Measurements from ENCODE around the gene FBXO11. TPM values are rescaled to one million over a fixed set of nuclear protein-coding genes. Genes with fewer than 3 reads are reported as not detected.

FBXO11 gene
- total RNA-seq, 1 experiment from 2014 or later = 43.8 TPM

DNA sequence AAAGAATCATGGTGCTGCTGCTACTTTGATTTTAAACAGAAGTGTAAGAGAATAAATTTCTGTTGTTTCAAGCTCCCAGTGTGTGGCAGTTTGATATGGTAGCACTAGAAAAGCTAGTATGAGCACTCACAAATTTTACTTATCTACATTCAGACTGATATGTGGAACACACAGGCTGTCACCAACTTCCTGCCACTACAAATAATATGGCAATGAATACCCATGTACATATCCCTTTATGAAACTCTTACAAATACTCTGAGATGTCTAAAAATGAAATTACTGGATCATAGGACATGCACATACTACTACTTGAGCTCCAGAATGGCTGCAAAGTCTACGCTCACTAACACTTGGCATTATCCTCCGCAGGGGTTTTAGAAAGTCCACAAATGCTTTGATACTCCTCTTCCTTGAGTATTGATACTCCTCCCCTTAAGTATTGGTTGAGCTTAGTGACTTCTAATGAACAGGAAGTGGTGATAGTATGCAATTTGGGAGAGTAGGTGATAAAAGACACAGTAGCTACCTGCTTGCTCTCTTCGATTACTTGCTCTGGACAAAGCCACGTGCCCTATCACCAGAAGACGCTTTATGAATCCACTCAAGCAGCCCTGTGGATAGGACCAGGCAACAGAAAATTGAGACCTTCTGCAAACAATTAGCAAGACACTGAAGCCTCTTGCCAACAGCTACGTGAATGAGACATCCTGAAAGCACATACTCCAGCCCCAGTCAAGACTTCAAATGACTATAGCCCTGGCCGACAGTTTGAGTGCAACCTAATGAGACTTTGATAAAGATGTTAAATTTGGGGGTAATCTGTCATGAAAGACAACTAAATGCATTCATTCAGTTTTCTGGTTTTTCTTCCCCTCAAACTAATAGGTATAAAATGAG, 35.4 kb downstream of the FBXO11 start (continued):
- TF ChIP-seq HMGXB4 (CRISPR knock-in tag; IDR thresholded peaks at IDR 0.05) (no peak), NFE2L1 (CRISPR knock-in tag; IDR thresholded peaks at IDR 0.05) (no peak), ZNF232 (CRISPR knock-in tag; IDR thresholded peaks at IDR 0.05) (no peak), MYBL2 (CRISPR knock-in tag; IDR thresholded peaks at IDR 0.05) (no peak), ZNF263 (CRISPR knock-in tag; IDR thresholded peaks at IDR 0.05; ENCODE audit: low read depth) (no peak), JUN (CRISPR knock-in tag; IDR thresholded peaks at IDR 0.05) (no peak), ZNF396 (CRISPR knock-in tag; IDR thresholded peaks at IDR 0.05; ENCODE audit: borderline replicate concordance) (no peak), GRHL2 (CRISPR knock-in tag; IDR thresholded peaks at IDR 0.05; ENCODE audit: insufficient replicate concordance, severe bottlenecking) (no peak), NR1H2 (CRISPR knock-in tag; IDR thresholded peaks at IDR 0.05) (no peak)
- TF ChIP-seq, protein P1, sequence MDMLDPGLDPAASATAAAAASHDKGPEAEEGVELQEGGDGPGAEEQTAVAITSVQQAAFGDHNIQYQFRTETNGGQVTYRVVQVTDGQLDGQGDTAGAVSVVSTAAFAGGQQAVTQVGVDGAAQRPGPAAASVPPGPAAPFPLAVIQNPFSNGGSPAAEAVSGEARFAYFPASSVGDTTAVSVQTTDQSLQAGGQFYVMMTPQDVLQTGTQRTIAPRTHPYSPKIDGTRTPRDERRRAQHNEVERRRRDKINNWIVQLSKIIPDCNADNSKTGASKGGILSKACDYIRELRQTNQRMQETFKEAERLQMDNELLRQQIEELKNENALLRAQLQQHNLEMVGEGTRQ (CRISPR knock-in tag; IDR thresholded peaks at IDR 0.05) = no peak
- TF ChIP-seq, protein P2, sequence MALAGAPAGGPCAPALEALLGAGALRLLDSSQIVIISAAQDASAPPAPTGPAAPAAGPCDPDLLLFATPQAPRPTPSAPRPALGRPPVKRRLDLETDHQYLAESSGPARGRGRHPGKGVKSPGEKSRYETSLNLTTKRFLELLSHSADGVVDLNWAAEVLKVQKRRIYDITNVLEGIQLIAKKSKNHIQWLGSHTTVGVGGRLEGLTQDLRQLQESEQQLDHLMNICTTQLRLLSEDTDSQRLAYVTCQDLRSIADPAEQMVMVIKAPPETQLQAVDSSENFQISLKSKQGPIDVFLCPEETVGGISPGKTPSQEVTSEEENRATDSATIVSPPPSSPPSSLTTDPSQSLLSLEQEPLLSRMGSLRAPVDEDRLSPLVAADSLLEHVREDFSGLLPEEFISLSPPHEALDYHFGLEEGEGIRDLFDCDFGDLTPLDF (CRISPR knock-in tag; IDR thresholded peaks at IDR 0.05) = no peak
- TF ChIP-seq, protein P3, sequence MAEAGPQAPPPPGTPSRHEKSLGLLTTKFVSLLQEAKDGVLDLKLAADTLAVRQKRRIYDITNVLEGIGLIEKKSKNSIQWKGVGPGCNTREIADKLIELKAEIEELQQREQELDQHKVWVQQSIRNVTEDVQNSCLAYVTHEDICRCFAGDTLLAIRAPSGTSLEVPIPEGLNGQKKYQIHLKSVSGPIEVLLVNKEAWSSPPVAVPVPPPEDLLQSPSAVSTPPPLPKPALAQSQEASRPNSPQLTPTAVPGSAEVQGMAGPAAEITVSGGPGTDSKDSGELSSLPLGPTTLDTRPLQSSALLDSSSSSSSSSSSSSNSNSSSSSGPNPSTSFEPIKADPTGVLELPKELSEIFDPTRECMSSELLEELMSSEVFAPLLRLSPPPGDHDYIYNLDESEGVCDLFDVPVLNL (CRISPR knock-in tag; IDR thresholded peaks at IDR 0.05; ENCODE audit: borderline replicate concordance, low read depth) = no peak

GRCh38 chr2:47869859-47870595, 36.3 kb downstream of the FBXO11 start:
- no peak for DNase-seq (ENCODE audit: low spot score)
- Mint-ChIP-seq H3K4me3 (no peak overlapping the region), H3K27me3 (ENCODE audit: low read depth) (no peaks in the 10 kb centered on the region), H3K9me3 (no peaks in the 10 kb centered on the region), H3K27ac (peak overlapping the region; percentile 80), H3K36me3 (no peaks in the 10 kb centered on the region), H3K4me1 (peaks cover 62% of the 10 kb centered on the region)
- POLR2A ChIA-PET = interaction anchor here (0.5 kb wide), 1 partner anchor 57 kb away, joined by 5 read pairs; no protein-coding TSS in a partner anchor
- peak; percentile 79 for ATAC-seq
- CTCF ChIA-PET = interaction anchor here (1.0 to 1.4 kb wide), 2 partner anchors 12 to 147 kb away, joined by 3 to 4 read pairs; no protein-coding TSS in a partner anchor
- TF ChIP-seq TEAD4 (CRISPR knock-in tag; IDR thresholded peaks at IDR 0.05) (no peak), STAT6 (CRISPR knock-in tag; conservative IDR thresholded peaks at IDR 0.05; ENCODE audit: low read depth) (no peak), FOXP1 (CRISPR knock-in tag; IDR thresholded peaks at IDR 0.05; ENCODE audit: borderline replicate concordance) (no peak), NR2C2 (CRISPR knock-in tag; IDR thresholded peaks at IDR 0.05) (no peak), NFE2L1 (CRISPR knock-in tag; IDR thresholded peaks at IDR 0.05) (no peak), HMGXB4 (CRISPR knock-in tag; IDR thresholded peaks at IDR 0.05) (no peak), SMAD4 (CRISPR knock-in tag; IDR thresholded peaks at IDR 0.05) (no peak), ZNF219 (CRISPR knock-in tag; IDR thresholded peaks at IDR 0.05; ENCODE audit: borderline replicate concordance) (no peak), MXD4 (CRISPR knock-in tag; IDR thresholded peaks at IDR 0.05; ENCODE audit: borderline replicate concordance) (no peak), RELA (CRISPR knock-in tag; IDR thresholded peaks at IDR 0.05; ENCODE audit: borderline replicate concordance) (no peak), HMGA2 (CRISPR knock-in tag; IDR thresholded peaks at IDR 0.05) (no peak)
- TF ChIP-seq, protein P2 (CRISPR knock-in tag; IDR thresholded peaks at IDR 0.05) = no peak
- TF ChIP-seq, protein P4, sequence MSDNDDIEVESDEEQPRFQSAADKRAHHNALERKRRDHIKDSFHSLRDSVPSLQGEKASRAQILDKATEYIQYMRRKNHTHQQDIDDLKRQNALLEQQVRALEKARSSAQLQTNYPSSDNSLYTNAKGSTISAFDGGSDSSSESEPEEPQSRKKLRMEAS (CRISPR knock-in tag; IDR thresholded peaks at IDR 0.05) = no peak
